Activated CD8-positive, alpha-beta memory T cell treated with anti-CD3 and anti-CD28 coated beads, Interleukin-2, amount 50 U/mL, for 24 hours (primary cell): ENCODE data around the gene WNT3.

Experiments used
- DNase-seq: peaks from one replicate; pipeline ENCODE4 v3.0.0-alpha.2; 2020; ENCODE audit errors: extremely low read depth

Gene WNT3

GRCh38 chr17:46836500-46836899 lies 18.0 kb upstream of the WNT3 start:
- DNase-seq, result no peak

DNA sequence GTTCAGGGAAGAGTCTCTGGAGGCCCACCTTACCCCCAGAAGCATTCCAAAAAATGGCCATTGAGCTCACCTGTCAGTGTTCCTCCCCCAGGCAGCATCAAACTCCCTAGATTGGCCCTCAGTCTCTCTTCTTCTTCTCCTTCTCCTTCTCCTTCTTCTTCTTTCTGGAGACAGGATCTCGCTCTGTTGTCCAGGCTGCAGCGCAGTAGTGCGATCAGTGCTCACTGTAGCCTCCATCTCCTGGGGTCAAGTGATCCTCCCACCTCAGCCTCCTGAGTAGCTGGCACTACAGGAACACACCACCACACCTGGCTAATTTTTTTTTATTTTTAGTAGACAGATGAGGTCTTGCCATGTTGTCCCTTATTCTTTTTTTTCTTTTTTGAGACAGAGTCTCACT lies 16.4 kb upstream of the WNT3 start:
- DNase-seq, result no peak

GRCh38 chr17:46833840-46834208 lies 15.3 kb upstream of the WNT3 start:
- DNase-seq, result no peak

DNA sequence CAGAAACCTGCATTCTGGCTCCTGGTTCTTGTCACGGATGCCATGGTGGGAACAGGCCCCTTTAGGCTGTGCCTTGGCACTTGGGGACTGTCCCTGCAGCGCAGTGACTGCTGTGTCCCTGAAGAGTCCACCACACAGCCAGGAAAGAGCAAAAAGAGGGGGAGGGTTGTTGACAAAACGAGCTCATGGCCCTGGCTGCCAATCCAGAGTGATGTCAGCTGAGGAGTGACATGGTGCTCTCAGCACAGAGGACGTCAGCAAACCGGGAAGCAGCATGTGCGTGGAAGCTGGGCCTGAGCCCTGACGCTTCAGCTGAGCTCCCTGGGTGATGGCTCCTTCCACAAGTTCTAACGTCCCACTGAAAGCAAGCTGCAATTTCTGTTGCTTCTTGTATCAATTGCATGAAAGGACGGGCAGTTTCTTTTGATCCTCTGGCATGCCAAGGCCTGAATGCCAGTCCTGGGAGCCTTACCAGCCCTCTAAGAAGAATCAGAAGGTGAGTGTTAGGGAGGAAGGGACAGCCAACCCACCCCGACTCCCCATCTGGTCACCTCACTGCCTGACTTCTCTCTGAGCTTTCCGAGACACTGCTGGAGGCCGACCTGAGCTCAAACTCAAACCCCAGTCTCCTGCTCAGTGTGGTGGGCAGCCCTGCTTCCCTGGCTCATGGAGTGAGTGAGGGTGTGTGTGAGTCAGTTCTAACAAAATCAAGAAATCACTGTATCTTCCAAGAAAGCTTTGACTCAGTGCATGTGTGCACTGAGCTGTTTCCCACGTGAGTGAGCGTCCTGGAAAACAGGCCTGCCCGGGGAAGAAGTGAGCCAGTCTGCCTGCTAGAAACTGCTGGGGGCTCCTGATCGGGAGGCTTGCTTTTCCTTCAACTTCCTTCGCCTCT lies 14.7 kb upstream of the WNT3 start:
- no peak for DNase-seq

DNA sequence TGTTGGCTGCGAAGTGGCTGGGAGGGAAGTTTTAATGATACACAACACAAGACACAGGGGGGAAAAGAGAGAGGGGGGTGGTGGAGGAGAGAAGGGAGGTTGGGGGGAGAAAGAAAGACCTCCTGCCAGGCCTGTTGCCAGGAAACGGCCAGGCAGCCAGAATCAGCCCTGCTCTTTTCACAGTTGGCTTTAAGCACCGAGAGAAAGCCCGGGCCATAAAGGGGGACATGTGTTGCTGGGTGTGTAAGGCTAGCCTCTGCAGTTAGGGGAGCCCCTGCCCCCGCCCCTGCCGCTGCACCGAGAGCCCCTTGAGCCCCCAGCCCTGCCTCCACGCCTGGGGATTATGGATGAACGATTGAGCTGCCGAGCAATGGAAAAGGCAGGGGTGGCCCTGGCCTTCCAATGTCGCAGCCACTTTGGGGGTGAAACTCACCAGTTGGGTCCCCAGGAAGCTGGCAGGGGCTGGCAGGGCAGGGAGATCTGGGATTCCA lies 13.9 kb upstream of the WNT3 start:
- DNase-seq, result no peak

DNA sequence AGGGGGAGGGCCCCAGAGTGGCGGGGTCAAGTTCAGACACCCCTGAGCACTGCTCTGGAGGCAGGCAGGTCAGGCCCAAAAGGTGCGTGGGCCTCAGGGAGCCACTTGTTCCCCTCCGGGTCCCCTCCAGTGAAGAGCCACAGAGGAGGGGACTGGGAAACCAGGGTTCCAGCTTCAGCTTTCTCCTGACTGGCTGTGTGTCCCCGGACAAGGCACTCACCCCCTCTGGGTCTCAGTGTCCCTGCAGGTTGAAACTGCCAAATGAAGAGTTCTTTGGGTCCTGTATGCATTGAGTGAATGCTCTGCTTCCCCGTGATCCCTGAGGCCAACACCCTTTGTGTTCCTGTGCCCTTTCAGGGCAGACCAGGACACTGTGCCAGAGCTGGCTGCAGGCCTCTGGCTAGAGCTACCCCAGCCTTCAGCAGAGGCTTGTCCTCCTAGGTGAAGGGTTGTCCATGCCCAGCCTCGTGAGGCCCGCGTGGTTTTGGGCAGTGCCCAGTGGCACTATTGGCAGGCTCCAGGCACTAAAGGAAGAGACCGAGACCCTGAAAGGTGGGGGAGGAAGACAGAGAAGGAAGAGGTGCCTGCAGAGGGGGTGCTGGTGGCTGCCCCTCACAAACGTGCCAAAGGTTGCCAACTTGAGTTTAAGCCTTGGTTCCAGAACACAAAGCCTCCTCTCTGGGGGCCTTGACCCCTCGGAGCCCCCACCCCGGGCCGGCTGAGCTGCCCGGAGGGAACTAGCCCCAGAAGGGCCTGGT lies 13.3 kb upstream of the WNT3 start:
- DNase-seq, result no peak

GRCh38 chr17:46827274-46827673 lies 8.8 kb upstream of the WNT3 start:
- DNase-seq, result no peak

GRCh38 chr17:46826116-46826515 lies 7.6 kb upstream of the WNT3 start:
- DNase-seq, result no peak

- no peak for DNase-seq
Observed at GRCh38 chr17:46823657-46824056, 5.2 kb upstream of the WNT3 start.

DNA sequence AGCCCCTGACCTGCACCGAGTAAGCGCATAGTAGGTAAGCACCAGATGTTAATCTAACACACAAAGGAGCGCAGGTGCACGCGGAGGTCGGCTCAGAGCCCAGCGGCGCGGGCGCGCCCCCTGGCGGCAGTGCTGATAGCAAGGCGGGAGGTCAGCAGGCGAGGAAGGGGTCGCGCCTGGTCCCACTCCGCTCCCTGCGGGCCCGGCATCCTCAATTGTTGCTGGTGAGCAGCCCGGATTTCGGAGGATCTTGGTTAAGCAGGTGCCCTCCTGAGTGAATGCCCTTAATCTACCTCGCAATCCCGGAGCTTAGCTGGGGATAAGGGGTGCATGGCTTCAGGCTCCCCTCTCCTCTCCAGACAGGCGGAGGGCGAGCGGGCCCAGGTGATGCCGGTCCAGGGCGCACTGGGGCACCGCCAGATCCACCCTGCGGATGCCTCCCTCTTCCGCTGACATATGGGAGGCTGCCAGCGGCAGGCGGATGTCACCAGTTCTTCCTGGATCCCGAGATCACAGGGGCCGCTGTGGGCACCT lies 4.0 kb upstream of the WNT3 start:
- no peak for DNase-seq

DNA sequence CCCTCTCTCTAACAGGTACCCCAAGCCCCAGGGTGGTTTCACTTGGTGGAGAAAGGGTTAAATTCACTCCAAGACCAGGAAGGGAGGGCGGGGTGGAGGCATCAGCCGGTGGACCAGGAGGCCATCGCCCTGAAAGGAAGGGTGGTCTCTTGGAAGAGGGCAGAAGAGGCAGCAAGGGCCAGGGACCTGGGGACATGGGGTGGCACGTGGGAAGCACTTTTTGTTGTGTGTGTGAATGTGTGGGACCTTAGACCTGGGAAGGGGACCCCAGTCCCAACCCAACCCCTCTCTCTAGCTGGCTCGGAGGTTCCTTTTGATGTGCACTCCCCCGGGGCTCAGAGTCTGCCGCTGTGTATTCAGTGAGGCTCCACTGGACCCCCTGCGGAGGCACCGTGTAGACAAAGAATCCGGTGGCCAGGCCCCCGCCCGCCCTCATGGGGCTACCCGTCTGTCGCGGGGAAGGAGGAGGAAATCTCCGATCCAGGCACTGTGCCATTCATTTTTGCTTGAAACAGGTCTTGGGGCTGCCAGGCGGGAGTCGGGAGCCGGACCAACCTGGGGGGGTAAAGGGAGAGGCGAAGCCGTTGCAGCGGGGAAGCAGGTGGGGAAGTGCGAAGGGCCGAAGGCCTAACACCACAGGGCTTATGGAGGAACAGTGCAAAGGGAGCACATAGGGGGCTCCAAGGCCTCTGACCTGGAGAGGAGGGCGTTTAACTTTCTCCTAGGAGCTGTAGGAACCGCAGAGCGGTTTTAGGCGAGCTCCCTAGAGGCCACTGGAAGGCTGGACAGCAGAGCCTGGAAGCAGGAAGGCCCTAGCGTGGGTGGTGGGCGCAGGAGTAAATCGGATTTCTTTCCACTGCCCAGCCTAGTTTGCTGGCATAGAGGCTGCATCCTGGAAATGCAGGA lies 3.2 kb upstream of the WNT3 start:
- DNase-seq, result no peak

DNA sequence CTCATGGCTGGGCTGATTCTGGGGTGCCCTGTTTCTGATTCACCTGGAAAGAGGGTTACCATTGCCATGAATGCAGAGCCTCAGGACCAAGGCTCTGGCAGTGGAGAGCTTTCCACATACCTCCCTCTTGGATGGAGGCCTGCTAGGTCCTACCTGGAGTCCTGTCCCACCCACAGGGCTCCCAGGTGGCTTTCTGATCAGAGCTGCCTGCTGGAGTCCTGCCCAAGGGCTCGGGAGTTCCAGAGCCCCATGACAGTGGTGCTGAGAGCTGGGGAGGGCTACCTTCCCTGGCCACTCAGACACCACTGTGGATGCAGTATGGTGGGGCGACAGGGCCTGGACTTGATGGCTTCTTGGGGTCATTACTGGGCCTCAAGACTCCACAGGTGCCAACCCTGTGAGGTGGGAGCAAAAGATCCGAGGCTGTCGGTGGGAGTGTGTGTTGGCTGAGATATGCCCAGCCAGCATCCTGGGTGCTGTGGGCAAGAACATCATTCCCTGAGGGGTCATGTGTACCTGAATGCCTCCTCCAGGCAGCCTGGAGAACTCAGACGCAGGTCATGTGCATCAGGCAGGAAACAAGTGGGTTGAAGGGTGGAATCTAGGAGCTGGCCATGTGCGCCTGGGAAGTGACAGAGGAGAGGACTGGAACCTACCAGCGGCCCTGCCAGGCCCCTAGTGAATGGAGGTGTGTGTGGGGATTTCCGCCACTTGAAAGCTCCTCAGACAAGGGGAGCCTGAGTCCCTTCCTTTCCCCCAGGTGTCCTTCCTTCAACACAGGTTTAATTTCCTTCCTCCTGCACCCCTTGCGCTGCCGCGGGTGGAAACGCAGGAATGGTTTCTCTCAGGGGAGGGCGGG lies 2.3 kb upstream of the WNT3 start:
- DNase-seq, result no peak

GRCh38 chr17:46819906-46820351 lies 1.4 kb upstream of the WNT3 start:
- DNase-seq, result no peak

DNA sequence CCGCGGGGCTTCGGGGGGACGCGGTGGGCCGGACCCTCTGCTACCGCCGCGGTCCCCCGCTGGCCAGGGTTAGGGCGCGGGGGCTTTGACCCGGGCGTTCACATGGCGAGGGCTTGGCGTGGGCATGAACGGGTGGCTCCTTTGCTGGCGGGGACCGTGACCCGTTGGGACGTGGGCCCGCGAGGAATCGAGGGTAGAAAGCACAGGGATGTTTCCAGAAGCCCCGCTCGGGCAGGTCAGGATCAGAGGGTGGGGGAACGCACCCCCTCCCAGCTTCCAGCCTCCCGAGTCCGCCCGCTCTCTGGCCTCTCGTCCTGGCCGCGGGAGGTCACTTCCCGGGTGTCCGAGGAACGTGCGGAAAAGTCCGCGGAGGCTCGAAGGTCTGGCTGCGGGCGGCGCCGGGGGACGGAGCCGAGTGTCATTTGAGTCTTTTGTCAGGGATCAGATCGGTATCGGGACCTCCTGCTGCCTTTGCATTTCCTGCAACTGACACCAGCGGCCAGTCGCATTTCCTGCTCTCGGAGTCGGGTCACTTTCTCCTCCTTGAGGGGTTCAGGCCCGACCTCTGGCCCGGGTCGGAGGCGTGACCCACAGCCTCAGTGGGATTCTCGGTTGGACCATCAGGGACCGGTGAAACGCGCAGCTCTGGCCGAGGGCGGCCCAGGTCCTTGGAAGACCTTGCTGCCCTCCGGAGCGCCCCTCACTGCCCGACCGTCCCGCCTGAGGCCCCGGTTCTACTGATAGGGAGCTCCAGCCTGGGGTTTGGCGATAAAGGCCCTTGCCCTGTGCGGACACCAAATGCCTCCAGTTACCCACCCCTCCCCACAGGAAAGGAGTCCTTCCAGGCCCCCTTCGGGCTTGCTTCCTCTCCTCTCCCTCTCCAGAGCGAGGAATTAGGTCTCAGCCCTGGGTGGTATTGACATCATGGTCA lies 702 bp upstream of the WNT3 start:
- no peak for DNase-seq

GRCh38 chr17:46817901-46818209 lies 637 bp downstream of the WNT3 start:
- DNase-seq, result no peak

GRCh38 chr17:46817151-46817900 lies 1.2 kb downstream of the WNT3 start:
- no peak for DNase-seq

DNA sequence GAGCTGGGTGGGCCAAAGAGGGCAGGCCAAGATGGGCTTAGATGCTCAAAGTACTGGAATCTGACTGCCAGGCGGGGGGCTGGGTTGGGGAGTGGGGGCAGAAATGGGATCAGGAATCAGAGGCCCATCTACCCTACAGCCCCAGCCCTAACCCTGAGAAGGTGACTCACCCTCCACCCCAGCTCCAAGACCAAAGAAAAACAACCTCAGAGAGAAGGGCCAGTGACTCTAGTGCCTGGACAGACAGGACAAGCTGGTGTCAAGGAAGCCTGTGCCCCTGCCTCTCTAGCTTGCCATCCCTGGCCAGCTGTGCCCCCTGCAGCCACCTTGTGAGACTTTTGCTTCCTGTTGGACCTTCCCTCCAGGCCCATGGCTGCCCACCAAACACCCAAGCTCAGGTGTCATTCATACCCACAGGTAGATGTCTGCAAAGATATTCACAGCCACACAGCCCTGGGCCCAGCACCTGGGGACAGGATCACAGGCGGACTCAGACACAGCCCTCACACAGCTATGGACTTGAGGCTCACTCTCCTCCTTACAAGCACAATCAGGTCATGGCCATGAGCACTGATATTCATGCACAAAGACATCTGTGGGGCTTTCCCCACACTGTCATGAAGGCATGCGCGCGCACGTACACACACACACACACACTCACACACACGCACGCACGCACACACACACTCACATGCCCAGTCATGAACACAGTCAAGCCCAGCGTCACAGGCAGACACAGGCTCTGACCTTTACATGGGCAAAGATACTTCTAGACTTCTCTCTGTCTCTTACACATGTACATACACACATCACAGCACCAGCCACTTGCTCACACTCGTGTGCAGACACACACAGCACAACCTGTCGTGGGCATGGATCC lies 2.8 kb downstream of the WNT3 start:
- no peak for DNase-seq

DNA sequence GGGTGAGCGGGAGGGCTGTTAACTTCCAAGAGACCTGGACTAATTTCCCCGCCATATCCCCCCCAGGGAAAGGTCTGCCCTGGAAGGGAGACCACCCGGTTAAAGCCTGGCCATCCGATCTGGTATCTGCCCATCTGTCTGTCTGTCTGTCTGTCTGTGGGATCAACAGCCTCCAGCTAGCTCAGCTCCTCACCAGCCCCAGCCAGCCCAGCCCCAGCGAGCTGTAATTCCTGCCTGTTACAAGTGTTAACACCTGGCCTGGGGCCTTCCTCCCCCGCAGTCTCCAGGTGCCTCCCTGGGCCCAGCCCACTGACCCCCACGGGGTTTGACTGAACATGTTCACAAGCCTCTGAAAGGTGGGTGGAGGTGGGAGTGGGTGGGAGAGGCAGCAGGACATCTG lies 4.0 kb downstream of the WNT3 start:
- no peak for DNase-seq
